Transverse colon (tissue), 4 donors: Measurements from ENCODE around the gene INSIG2. TPM values are rescaled to one million over a fixed set of nuclear protein-coding genes. Genes with fewer than 3 reads are reported as not detected.

Experiments
- DNase-seq: peaks from one replicate; pipeline ENCODE4 v3.0.0-alpha.2; 2019
- H3K27ac ChIP-seq, 4 donors: fragments of 200-600 bp; sonication (generic); 2 replicates each; pipeline ENCODE4 v1.5.1; 2016 to 2018; ENCODE audit warnings: inconsistent platforms in 4 of 4
- H3K27me3 ChIP-seq: fragments of 200-600 bp; sonication (generic); 2 replicates; pipeline ENCODE4 v1.5.1; 2017; ENCODE audit warnings: inconsistent platforms
- H3K36me3 ChIP-seq, 4 donors: fragments of 200-600 bp; sonication (generic); 2 replicates each; pipeline ENCODE4 v1.5.1; 2017 to 2019; ENCODE audit warnings: inconsistent platforms in 4 of 4
- H3K4me1 ChIP-seq, 4 donors: fragments of 200-600 bp; sonication (generic); 2 replicates each; pipeline ENCODE4 v1.5.1; 2017 to 2020; ENCODE audit warnings: inconsistent platforms in 4 of 4
- H3K4me3 ChIP-seq, 4 donors: fragments of 200-600 bp; sonication (generic); 1 replicate in 1 of 4; 2 replicates in 3 of 4; pipeline versions ENCODE4 v1.5.1 to v1.6.1; 2017 to 2019; ENCODE audit warnings: inconsistent platforms in 4 of 4
- H3K9me3 ChIP-seq, 2 donors: fragments of 200-600 bp; sonication (generic); 2 replicates each; pipeline ENCODE4 v1.5.1; 2017 to 2019; ENCODE audit warnings: inconsistent platforms in 2 of 2
- CTCF ChIP-seq, 5 experiments: fragments of 200-600 bp in 3 of 5; fragments of 450-650 bp in 2 of 5; sonication (generic) in 3 of 5; IDR thresholded peaks; 1 replicate in 2 of 5; 2 replicates in 3 of 5; pipeline ENCODE4 v1.5.1; 2016 to 2017; ENCODE audit warnings: antibody characterized with exemption in 5 of 5, inconsistent platforms in 3 of 5, mild to moderate bottlenecking in 2 of 5, moderate library complexity in 1 of 5
- EP300 ChIP-seq: sonication (generic); formaldehyde crosslinking; IDR thresholded peaks from one replicate; pipeline ENCODE4 v1.6.1; 2017; ENCODE audit warnings: antibody characterized with exemption, low read depth
- POLR2A ChIP-seq: fragments of 450-650 bp; IDR thresholded peaks from one replicate; pipeline ENCODE4 v1.6.1; 2016; ENCODE audit warnings: antibody characterized with exemption, mild to moderate bottlenecking, moderate library complexity
- POLR2AphosphoS5 ChIP-seq, 3 donors: sonication (generic); formaldehyde crosslinking; IDR thresholded peaks; one replicate each; pipeline ENCODE4 v1.6.1; 2016; ENCODE audit warnings: antibody characterized with exemption in 3 of 3
- WGBS, 2 donors: methylation state at CpG; one replicate each; pipeline ENCODE4 v1.1.5; 2018; ENCODE audit warnings: low coverage in 1 of 2; 5-methylcytosine and 5-hydroxymethylcytosine counted together
- in situ Hi-C, 4 donors: fragments of 200-750 bp; cut with MboI; loops; one replicate each; pipeline versions ENCODE4 v1.15.0 to v1.15.1; 2017; ENCODE audit warnings: low sequenced_read_pairs in 3 of 4, low pct_ligation_motif_present in 1 of 4, low pct_unique_long_range_greater_than_20kb in 1 of 4
- intact Hi-C: fragments of 100-400 bp; cut with DNase I; formaldehyde crosslinking; loops from one replicate; pipeline ENCODE4 v1.15.1; 2023; ENCODE audit warnings: low total_unique reads
- total RNA-seq, 4 donors: library from RNA; depleted of rRNA; stranded (reverse); fragments of >200 nt; gene quantifications; one replicate each; pipeline ENCODE4 v1.1.0, GENCODE V29; 2016

The INSIG2 gene
- total RNA-seq, 4 donors from 2014 or later: 1.00 to 19.5 (median 12.3) TPM

GRCh38 chr2:118146315-118147283, 58.3 kb downstream of the INSIG2 start:
- WGBS, 2 donors: 69 to 88% methylated on average over 5 to 11 of the region's 11 CpGs
- intact Hi-C loops: no loop called here
- Histone ChIP-seq H3K4me3 (no peak overlapping the region), H3K27me3 (no peaks in the 10 kb centered on the region), H3K4me1 (no peaks in the 10 kb centered on the region), H3K36me3 (no peaks in the 10 kb centered on the region), H3K27ac (no peak overlapping the region), H3K9me3 (no peaks in the 10 kb centered on the region)
- in situ Hi-C loops: no loop called here
- DNase-seq: no peak
- TF ChIP-seq POLR2AphosphoS5 (IDR thresholded peaks at IDR 0.05) (no peak), POLR2A (no peak), EP300 (no peak), CTCF (IDR thresholded peaks at IDR 0.05) (no peak)

- no peak overlapping the region for H3K27ac ChIP-seq
- H3K4me1 ChIP-seq: no peaks in the 10 kb centered on the region
- no peaks in the 10 kb centered on the region for H3K27me3 ChIP-seq
- no peak overlapping the region for H3K4me3 ChIP-seq
- 33 to 66% methylated on average over 1 of the region's 1 CpG for WGBS, 2 donors
- in situ Hi-C loops: no loop called here
- intact Hi-C loops: no loop called here
- H3K9me3 ChIP-seq: no peaks in the 10 kb centered on the region
- TF ChIP-seq CTCF (IDR thresholded peaks at IDR 0.05): no peak
- TF ChIP-seq POLR2A: no peak
- TF ChIP-seq EP300: no peak
- DNase-seq: no peak
- no peaks in the 10 kb centered on the region for H3K36me3 ChIP-seq
These were observed 59.9 kb downstream of the INSIG2 start for GRCh38 chr2:118148133-118148532.

- Histone ChIP-seq H3K27me3 (no peaks in the 10 kb centered on the region), H3K4me1 (no peaks in the 10 kb centered on the region), H3K36me3 (no peaks in the 10 kb centered on the region), H3K27ac (no peak overlapping the region), H3K4me3 (no peak overlapping the region), H3K9me3 (no peaks in the 10 kb centered on the region)
- WGBS, 2 donors: 55 to 59% methylated on average over 3 of the region's 3 CpGs
- DNase-seq: no peak
- TF ChIP-seq POLR2A (no peak), POLR2AphosphoS5 (IDR thresholded peaks at IDR 0.05) (no peak), EP300 (no peak), CTCF (IDR thresholded peaks at IDR 0.05) (no peak)
- intact Hi-C loops (no loop called here), in situ Hi-C loops (no loop called here)
These were observed 60.5 kb downstream of the INSIG2 start for GRCh38 chr2:118148809-118149208.

- TF ChIP-seq EP300: no peak
- no peak for TF ChIP-seq POLR2AphosphoS5 (IDR thresholded peaks at IDR 0.05)
- no peak for TF ChIP-seq CTCF (IDR thresholded peaks at IDR 0.05)
- no peak for TF ChIP-seq POLR2A
- Histone ChIP-seq H3K36me3 (no peaks in the 10 kb centered on the region), H3K9me3 (no peaks in the 10 kb centered on the region), H3K27ac (no peak overlapping the region), H3K4me3 (no peak overlapping the region), H3K4me1 (no peaks in the 10 kb centered on the region), H3K27me3 (no peaks in the 10 kb centered on the region)
- in situ Hi-C loops: no loop called here
- intact Hi-C loops: no loop called here
- no peak for DNase-seq
These were observed 62.0 kb downstream of the INSIG2 start for GRCh38 chr2:118150294-118150693.
